OCI-LY1 (cell line): ENCODE data around the gene RLN3.

Source experiments
- H2AFZ ChIP-seq: fragments of 200-600 bp; sonication (generic), shearing (Covaris generic); 2 replicates; pipeline ENCODE4 v1.6.0; 2014; ENCODE audit warnings: antibody characterized with exemption, mild to moderate bottlenecking, low read length
- H3F3A ChIP-seq: fragments of 200-600 bp; sonication (generic), shearing (Covaris generic); 2 replicates; pipeline ENCODE4 v1.6.0; 2014; ENCODE audit warnings: mild to moderate bottlenecking, antibody characterized with exemption, low read length, moderate library complexity; ENCODE audit not compliant: insufficient read depth
- H3K27ac ChIP-seq: fragments of 200-600 bp; sonication (generic); 2 replicates; pipeline ENCODE4 v1.5.1; 2014; ENCODE audit warnings: low read length, mixed run types, mild to moderate bottlenecking, low read depth; ENCODE audit not compliant: poor library complexity, severe bottlenecking
- H3K27me3 ChIP-seq: fragments of 200-600 bp; sonication (generic); 2 replicates; pipeline ENCODE4 v1.6.0; 2014; ENCODE audit warnings: antibody characterized with exemption, mild to moderate bottlenecking, low read length, moderate library complexity; ENCODE audit not compliant: insufficient read depth
- H3K36me3 ChIP-seq: fragments of 200-600 bp; sonication (generic); 2 replicates; pipeline ENCODE4 v1.6.1; 2014; ENCODE audit warnings: mild to moderate bottlenecking, antibody characterized with exemption, low read length, moderate library complexity, mixed read lengths; ENCODE audit not compliant: insufficient read depth
- H3K4me1 ChIP-seq: fragments of 200-600 bp; sonication (generic); 2 replicates; pipeline ENCODE4 v1.5.1; 2014; ENCODE audit warnings: mild to moderate bottlenecking, low read length, moderate library complexity; ENCODE audit not compliant: insufficient read depth, severe bottlenecking
- H3K4me2 ChIP-seq: fragments of 200-600 bp; sonication (generic), shearing (Covaris generic); 2 replicates; pipeline ENCODE4 v1.6.1; 2014; ENCODE audit warnings: low read length
- H3K4me3 ChIP-seq: fragments of 200-600 bp; sonication (generic); 2 replicates; pipeline ENCODE4 v1.5.1; 2014; ENCODE audit warnings: low read length, low read depth, mild to moderate bottlenecking, mixed read lengths; ENCODE audit not compliant: poor library complexity, severe bottlenecking
- H3K79me2 ChIP-seq: fragments of 200-600 bp; shearing (Covaris generic); 2 replicates; pipeline ENCODE4 v1.6.1; 2016; ENCODE audit warnings: mixed run types, low read length, mixed read lengths; ENCODE audit not compliant: insufficient read depth
- H3K9ac ChIP-seq: fragments of 200-600 bp; sonication (generic), shearing (Covaris generic); 2 replicates; pipeline ENCODE4 v1.6.1; 2014; ENCODE audit warnings: mild to moderate bottlenecking, low read length, mixed read lengths
- H3K9me2 ChIP-seq: fragments of 200-600 bp; sonication (generic), shearing (Covaris generic); 2 replicates; pipeline ENCODE4 v1.6.1; 2014; ENCODE audit warnings: low read depth, mild to moderate bottlenecking, low read length, mixed read lengths
- H3K9me3 ChIP-seq: fragments of 200-600 bp; shearing (Covaris generic); 2 replicates; pipeline ENCODE4 v1.6.1; 2014; ENCODE audit warnings: low read length, mixed read lengths
- H4K20me1 ChIP-seq: fragments of 200-600 bp; sonication (generic), shearing (Covaris generic); 2 replicates; pipeline ENCODE4 v1.6.0; 2016; ENCODE audit warnings: mild to moderate bottlenecking, low read length; ENCODE audit not compliant: insufficient read depth
- EZH2 ChIP-seq: fragments of 200-600 bp; sonication (generic), shearing (Covaris generic); IDR thresholded peaks from 2 replicates; pipeline ENCODE4 v1.8.0; 2017; ENCODE audit warnings: borderline replicate concordance, mixed run types, mild to moderate bottlenecking, antibody characterized with exemption, low read length, moderate library complexity, mixed read lengths
- TF ChIP-seq, protein P1 (sequence below): fragments of 200-600 bp; sonication (generic), shearing (Covaris generic); IDR thresholded peaks from 2 replicates; pipeline ENCODE4 v1.5.1; 2017; ENCODE audit warnings: mild to moderate bottlenecking, antibody characterized with exemption, low read length, moderate library complexity, mixed read lengths

Gene RLN3

DNA sequence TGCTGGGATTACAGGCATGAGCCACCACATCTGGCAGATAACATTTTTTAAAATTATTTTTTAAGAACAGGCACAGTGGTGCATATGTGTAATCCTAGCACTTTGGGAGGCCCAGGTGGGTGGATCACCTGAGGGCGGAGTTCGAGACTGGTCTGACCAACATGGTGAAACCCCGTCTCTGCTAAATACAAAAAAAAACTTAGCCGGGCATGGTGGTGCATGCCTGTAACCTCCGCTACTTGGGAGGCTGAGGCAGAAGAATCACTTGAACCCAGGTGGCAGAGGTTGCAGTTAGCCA is 34.6 kb downstream of the RLN3 start:
- Histone ChIP-seq H3K9me3 (no peaks in the 10 kb centered on the region), H2AFZ (no peak overlapping the region), H3F3A (no peaks in the 10 kb centered on the region), H3K79me2 (no peaks in the 10 kb centered on the region), H3K36me3 (no peaks in the 10 kb centered on the region), H3K9me2 (no peaks in the 10 kb centered on the region), H3K9ac (no peak overlapping the region), H3K27ac (no peak overlapping the region), H3K4me1 (no peaks in the 10 kb centered on the region), H3K27me3 (peaks cover 5% of the 10 kb centered on the region; the same call in 1 of the 2 replicates), H3K4me2 (no peak overlapping the region), H3K4me3 (no peak overlapping the region), H4K20me1 (no peaks in the 10 kb centered on the region)
- TF ChIP-seq EZH2: no peak
- TF ChIP-seq, protein P1, sequence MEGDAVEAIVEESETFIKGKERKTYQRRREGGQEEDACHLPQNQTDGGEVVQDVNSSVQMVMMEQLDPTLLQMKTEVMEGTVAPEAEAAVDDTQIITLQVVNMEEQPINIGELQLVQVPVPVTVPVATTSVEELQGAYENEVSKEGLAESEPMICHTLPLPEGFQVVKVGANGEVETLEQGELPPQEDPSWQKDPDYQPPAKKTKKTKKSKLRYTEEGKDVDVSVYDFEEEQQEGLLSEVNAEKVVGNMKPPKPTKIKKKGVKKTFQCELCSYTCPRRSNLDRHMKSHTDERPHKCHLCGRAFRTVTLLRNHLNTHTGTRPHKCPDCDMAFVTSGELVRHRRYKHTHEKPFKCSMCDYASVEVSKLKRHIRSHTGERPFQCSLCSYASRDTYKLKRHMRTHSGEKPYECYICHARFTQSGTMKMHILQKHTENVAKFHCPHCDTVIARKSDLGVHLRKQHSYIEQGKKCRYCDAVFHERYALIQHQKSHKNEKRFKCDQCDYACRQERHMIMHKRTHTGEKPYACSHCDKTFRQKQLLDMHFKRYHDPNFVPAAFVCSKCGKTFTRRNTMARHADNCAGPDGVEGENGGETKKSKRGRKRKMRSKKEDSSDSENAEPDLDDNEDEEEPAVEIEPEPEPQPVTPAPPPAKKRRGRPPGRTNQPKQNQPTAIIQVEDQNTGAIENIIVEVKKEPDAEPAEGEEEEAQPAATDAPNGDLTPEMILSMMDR: no peak

DNA sequence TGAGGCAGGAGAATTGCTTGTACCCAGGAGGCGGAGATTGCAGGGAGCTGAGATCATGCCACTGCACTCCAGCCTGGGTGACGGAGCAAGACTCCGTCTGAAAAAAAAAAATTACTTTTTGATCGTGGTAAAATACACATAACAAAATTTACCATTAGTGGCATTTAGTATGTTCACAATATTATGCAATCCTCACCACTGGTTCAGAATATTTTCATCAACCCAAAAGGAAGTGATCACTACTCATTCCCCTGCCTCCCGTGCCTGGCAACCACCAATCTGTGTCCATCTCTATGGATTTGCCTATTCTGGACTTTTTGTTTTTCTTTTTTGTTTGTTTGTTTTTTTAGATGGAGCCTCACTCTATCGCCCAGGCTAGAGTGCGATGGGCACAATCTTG is 35.2 kb downstream of the RLN3 start:
- TF ChIP-seq, protein P1: no peak
- no peak for TF ChIP-seq EZH2
- no peak overlapping the region for H3K9ac ChIP-seq
- no peak overlapping the region for H3K4me3 ChIP-seq
- H3K27ac ChIP-seq: no peak overlapping the region
- no peaks in the 10 kb centered on the region for H3K4me1 ChIP-seq
- no peaks in the 10 kb centered on the region for H3K79me2 ChIP-seq
- H3K9me2 ChIP-seq: no peaks in the 10 kb centered on the region
- H3K4me2 ChIP-seq: no peak overlapping the region
- H3F3A ChIP-seq: no peaks in the 10 kb centered on the region
- H4K20me1 ChIP-seq: no peaks in the 10 kb centered on the region
- H2AFZ ChIP-seq: no peak overlapping the region
- H3K9me3 ChIP-seq: no peaks in the 10 kb centered on the region
- no peaks in the 10 kb centered on the region for H3K36me3 ChIP-seq
- H3K27me3 ChIP-seq: peaks cover 3% of the 10 kb centered on the region; the same call in 1 of the 2 replicates

DNA sequence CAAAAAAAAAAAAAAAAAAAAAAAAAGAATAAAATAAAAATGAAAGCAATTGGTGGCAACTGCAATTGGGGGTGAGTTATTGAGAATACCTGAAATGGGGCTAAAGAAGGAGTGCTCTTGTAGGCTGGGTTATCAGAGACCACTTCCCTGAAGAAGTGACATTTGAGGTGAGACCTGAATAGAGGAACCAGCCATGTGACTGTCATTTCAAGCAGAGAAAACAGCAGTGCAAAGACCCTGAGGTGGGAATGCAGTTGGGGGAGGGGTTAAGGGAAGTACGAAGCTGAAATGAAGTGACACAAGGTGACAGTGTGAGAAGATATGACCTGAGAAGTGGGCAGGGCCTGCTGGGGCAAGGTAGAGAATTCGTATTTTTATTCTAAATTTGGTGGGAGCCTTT is 38.2 kb downstream of the RLN3 start:
- Histone ChIP-seq H3K4me1 (no peaks in the 10 kb centered on the region), H3K4me2 (no peak overlapping the region), H3K9me3 (no peaks in the 10 kb centered on the region), H3K27me3 (no peaks in the 10 kb centered on the region), H3K9ac (no peak overlapping the region), H4K20me1 (no peaks in the 10 kb centered on the region), H3K79me2 (no peaks in the 10 kb centered on the region), H3K4me3 (no peak overlapping the region), H3K9me2 (no peaks in the 10 kb centered on the region), H3F3A (no peaks in the 10 kb centered on the region), H2AFZ (no peak overlapping the region), H3K27ac (no peak overlapping the region), H3K36me3 (no peaks in the 10 kb centered on the region)
- no peak for TF ChIP-seq EZH2

DNA sequence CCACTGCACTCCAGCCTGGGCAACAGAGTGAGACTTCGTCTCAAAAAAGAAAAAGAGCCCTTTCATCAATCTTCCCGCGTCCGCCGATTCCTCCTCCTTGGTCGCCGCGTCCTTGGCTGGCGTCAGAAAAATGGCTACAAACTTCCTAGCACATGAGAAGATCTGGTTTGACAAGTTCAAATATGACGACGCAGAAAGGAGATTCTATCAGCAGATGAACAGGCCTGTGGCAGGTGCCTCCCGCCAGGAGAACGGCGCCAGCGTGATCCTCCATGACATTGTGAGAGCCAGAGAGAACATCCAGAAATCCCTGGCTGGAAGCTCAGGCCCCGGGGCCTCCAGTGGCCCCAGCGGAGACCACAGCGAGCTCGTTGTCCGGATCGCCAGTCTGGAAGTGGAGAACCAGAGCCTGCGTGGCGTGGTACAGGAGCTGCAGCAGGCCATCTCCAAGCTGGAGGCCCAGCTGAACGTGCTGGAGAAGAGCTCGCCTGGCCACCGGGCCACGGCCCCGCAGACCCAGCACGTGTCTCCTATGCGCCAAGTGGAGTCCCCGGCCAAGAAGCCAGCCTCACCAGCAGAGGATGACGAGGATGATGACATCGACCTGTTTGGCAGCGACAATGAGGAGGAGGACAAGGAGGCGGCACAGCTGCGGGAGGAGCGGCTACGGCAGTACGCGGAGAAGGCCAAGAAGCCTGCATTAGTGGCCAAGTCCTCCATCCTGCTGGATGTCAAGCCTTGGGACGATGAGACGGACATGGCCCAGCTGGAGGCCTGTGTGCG is 42.5 kb downstream of the RLN3 start:
- H3K9me3 ChIP-seq: no peaks in the 10 kb centered on the region

More for the DNA sequence above, 42.5 kb downstream of the RLN3 start:
- H3F3A ChIP-seq: no peaks in the 10 kb centered on the region
- no peaks in the 10 kb centered on the region for H3K9me2 ChIP-seq
- H3K4me3 ChIP-seq: no peak overlapping the region
- H3K4me1 ChIP-seq: peaks cover 30% of the 10 kb centered on the region
- no peak overlapping the region for H3K27ac ChIP-seq
- no peaks in the 10 kb centered on the region for H4K20me1 ChIP-seq
- TF ChIP-seq, protein P1: no peak
- no peak for TF ChIP-seq EZH2
- H3K4me2 ChIP-seq: no peak overlapping the region
- H3K36me3 ChIP-seq: no peaks in the 10 kb centered on the region
- H3K27me3 ChIP-seq: no peaks in the 10 kb centered on the region
- no peak overlapping the region for H3K9ac ChIP-seq
- H2AFZ ChIP-seq: no peak overlapping the region
- no peaks in the 10 kb centered on the region for H3K79me2 ChIP-seq
